ENCODE measurements around the gene OR13C8. TPM values are rescaled to one million over a fixed set of nuclear protein-coding genes. Genes with fewer than 3 reads are reported as not detected.

The OR13C8 gene, protein sequence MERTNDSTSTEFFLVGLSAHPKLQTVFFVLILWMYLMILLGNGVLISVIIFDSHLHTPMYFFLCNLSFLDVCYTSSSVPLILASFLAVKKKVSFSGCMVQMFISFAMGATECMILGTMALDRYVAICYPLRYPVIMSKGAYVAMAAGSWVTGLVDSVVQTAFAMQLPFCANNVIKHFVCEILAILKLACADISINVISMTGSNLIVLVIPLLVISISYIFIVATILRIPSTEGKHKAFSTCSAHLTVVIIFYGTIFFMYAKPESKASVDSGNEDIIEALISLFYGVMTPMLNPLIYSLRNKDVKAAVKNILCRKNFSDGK
- not detected in 5 replicates for total RNA-seq (2022; extraction: Qiagen RNA extraction)

GRCh38 chr9:104568868-104569267 is at the start of gene OR13C8:
Gene OR13C8 (plus strand): TSS chr9:104569168. CDS start chr9:104569168, 0 bp downstream.

DNA sequence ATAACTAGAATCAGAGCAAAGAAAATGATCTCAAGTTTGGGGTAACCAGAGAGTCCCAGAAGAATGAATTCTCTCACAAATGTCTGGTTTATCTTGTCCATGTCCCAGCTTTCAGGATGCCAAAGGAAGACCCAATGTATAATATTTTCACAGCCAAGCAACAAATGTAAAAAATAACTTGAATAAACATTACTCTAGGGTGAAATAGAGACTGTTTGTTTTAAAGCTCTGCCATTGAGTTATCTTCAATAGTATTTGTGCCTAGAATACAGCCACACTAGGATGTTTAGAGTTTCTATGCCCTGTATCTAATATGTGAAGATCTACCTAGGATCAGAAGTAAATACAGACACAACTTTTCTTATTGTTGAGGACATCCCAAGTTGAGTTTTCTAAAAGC is 41.9 kb upstream of the OR13C8 start, which contains the start of gene OR13C4:
Gene OR13C4 (minus strand): TSS at position 101 of the 400 bp plus-strand sequence. CDS start 0 bp downstream, at position 101.

GRCh38 chr9:104536756-104537155 is 32.2 kb upstream of the OR13C8 start, which contains the start of gene OR13C3:
Gene OR13C3 (minus strand): TSS chr9:104536856. CDS start chr9:104536723, 133 bp downstream.

DNA sequence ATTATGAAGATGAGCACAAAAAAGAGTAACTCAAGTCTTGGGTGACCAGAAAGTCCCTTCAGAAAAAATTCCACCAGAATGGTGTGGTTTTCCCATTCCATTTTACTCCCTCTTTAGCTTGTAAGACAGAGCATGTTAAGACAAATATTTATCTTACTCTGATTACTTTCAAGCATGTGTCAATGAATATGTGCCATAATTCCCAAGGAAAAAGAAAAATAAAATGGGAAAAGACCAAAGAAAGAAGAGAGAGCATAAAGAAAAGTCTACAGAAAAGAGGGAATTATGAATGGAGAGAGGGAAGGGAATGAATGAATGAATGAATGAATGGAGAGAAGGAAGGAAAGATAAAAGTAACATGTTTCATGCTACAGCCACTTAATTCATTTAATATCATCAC is 30.3 kb downstream of the OR13C8 start, which contains the start of gene OR13C5:
Gene OR13C5 (minus strand): TSS at position 101 of the 400 bp plus-strand sequence. CDS start 0 bp downstream, at position 101.

GRCh38 chr9:104605527-104605926 is 36.6 kb downstream of the OR13C8 start, which contains the start of gene OR13C2:
Gene OR13C2 (minus strand): TSS chr9:104605627. CDS start chr9:104605627, 0 bp downstream.

DNA sequence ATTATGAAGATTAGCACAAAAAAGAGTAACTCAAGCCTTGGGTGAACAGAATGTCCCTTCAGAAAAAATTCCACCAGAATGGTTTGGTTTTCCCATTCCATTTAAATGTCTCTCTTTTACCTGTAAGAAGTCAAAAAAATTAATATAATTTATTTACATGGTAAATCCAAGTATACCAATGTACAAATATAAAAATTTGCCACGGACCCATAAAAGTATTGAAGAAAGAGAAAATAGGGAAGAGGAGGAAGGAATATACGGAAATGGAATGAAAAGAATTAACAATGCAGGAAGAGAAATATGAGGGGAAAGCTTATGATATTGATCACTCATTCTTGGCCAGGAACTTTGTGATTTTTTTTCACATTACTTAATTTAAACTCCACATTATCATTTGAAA is 49.1 kb downstream of the OR13C8 start, which contains the start of gene OR13C9:
Gene OR13C9 (minus strand): TSS at position 101 of the 400 bp plus-strand sequence. CDS start 0 bp downstream, at position 101.

Other genes starting within 250 kb of the OR13C8 start
- not detected in 5 replicates for gene OR13F1, start 64.9 kb upstream of the OR13C8 start, total RNA-seq (2022; extraction: Qiagen RNA extraction)
- gene OR13C4, start 42.0 kb upstream of the OR13C8 start, total RNA-seq (2022; extraction: Qiagen RNA extraction): not detected in 5 replicates
- not detected in 5 replicates for gene OR13C3, start 32.3 kb upstream of the OR13C8 start, total RNA-seq (2022; extraction: Qiagen RNA extraction)
- gene OR13C5, start 30.2 kb downstream of the OR13C8 start, total RNA-seq (2022; extraction: Qiagen RNA extraction): not detected in 5 replicates
- gene OR13C2, start 36.5 kb downstream of the OR13C8 start, total RNA-seq (2022; extraction: Qiagen RNA extraction): not detected in 5 replicates
- gene OR13C9, start 49.0 kb downstream of the OR13C8 start, total RNA-seq (2022; extraction: Qiagen RNA extraction): not detected in 5 replicates
- not detected in 5 replicates for gene OR13D1, start 125.3 kb downstream of the OR13C8 start, total RNA-seq (2022; extraction: Qiagen RNA extraction)
- 10.1 to 15.8 TPM (median 14.7 TPM) in 5 replicates for gene NIPSNAP3A, start 178.5 kb downstream of the OR13C8 start, total RNA-seq (2022; extraction: Qiagen RNA extraction)
- 0.38 to 0.91 TPM (median 0.72 TPM) in 5 replicates for gene NIPSNAP3B, start 195.0 kb downstream of the OR13C8 start, total RNA-seq (2022; extraction: Qiagen RNA extraction)

All from A549 treated with CORT108297 at 1 μM for 4 hours (cell line).